GM12878 (cell line): ENCODE data around the gene COL6A3. TPM values are rescaled to one million over a fixed set of nuclear protein-coding genes. Genes with fewer than 3 reads are reported as not detected.

Experiments used
- ATAC-seq: fragments of 200-7000 bp; cut with Tn5 transposase; 3 replicates; pipeline ENCODE4 v1.9.1; 2020; ENCODE audit warnings: mild to moderate bottlenecking, moderate library complexity
- BruUV-seq: library from RNA; stranded (reverse); fragments of 400-500 nt; replicated peaks from 2 replicates; lab custom pipeline; 2021; lab: Mats Ljungman, UMichigan
- CTCF ChIA-PET: fragments of 300-600 bp; sonication (Branson Sonifier 250); formaldehyde crosslinking; extraction: SDS; loops from one replicate; lab custom pipeline; 2021; ENCODE audit warnings: inconsistent platforms; lab: Yijun Ruan, JAX
- POLR2A ChIA-PET: fragments of 350-600 bp; formaldehyde crosslinking; extraction: SDS; loops from one replicate; lab custom pipeline; 2021; ENCODE audit warnings: inconsistent platforms; lab: Charles Lee
- RAD21 ChIA-PET: fragments of 300-600 bp; sonication (Branson Sonifier 250); formaldehyde crosslinking; loops from one replicate; lab custom pipeline; 2023; ENCODE audit warnings: antibody characterized with exemption; ENCODE audit not compliant: unreplicated experiment; lab: Charles Lee
- SMC1A ChIA-PET: fragments of 300-600 bp; sonication (Branson Sonifier 250); formaldehyde crosslinking; loops from one replicate; lab custom pipeline; 2023; ENCODE audit not compliant: unreplicated experiment, uncharacterized antibody; lab: Charles Lee
- DNase-seq: peaks from one replicate; pipeline ENCODE4 v3.0.0-alpha.2; 2011; ENCODE audit warnings: low read depth, low spot score
- FAIRE-seq: peaks from 3 replicates; lab custom pipeline; 2011; peaks lifted over from hg19 to GRCh38; lab: Jason Lieb, UNC
- H2AFZ ChIP-seq: 2 replicates; pipeline ENCODE4 v1.6.0; 2011; ENCODE audit warnings: low read depth, low read length, control low read depth; ENCODE audit not compliant: control insufficient read depth
- H3K27ac ChIP-seq: 2 replicates; pipeline ENCODE4 v1.5.1; 2011; ENCODE audit warnings: control low read depth; ENCODE audit not compliant: control insufficient read depth, insufficient read depth
- H3K27me3 ChIP-seq, 2 experiments: replicated peaks in 1 of 2; 2 replicates each; pipeline versions ENCODE4 v1.6.0 to v1.6.1; 2011; ENCODE audit warnings: low read length in 1 of 2; ENCODE audit not compliant: control insufficient read depth in 2 of 2, insufficient read depth in 2 of 2
- H3K36me3 ChIP-seq, 2 experiments: 2 replicates each; pipeline ENCODE4 v1.5.1; 2011; ENCODE audit warnings: low read length in 1 of 2; ENCODE audit not compliant: control insufficient read depth in 2 of 2, insufficient read depth in 2 of 2
- H3K4me1 ChIP-seq: 2 replicates; pipeline ENCODE4 v1.6.1; 2011; ENCODE audit warnings: mild to moderate bottlenecking, low read length, moderate library complexity, mixed read lengths; ENCODE audit not compliant: control insufficient read depth, insufficient read depth
- H3K4me2 ChIP-seq: 2 replicates; pipeline ENCODE4 v1.6.0; 2011; ENCODE audit warnings: control low read depth; ENCODE audit not compliant: control insufficient read depth, insufficient read depth
- H3K4me3 ChIP-seq: fragments of 200-600 bp; sonication (generic); 2 replicates; pipeline ENCODE4 v1.5.1; 2016
- H3K79me2 ChIP-seq: 2 replicates; pipeline ENCODE4 v1.6.0; 2011; ENCODE audit warnings: low read length; ENCODE audit not compliant: control insufficient read depth, insufficient read depth
- H3K9ac ChIP-seq: 2 replicates; pipeline ENCODE4 v1.8.0; 2011; ENCODE audit warnings: low read length, control low read depth, mixed read lengths; ENCODE audit not compliant: control insufficient read depth, insufficient read depth
- H3K9me3 ChIP-seq: replicated peaks from 3 replicates; pipeline ENCODE4 v1.5.1; 2011; ENCODE audit warnings: mild to moderate bottlenecking, low read length; ENCODE audit not compliant: control insufficient read depth, insufficient read depth
- H4K20me1 ChIP-seq: 2 replicates; pipeline ENCODE4 v1.6.0; 2011; ENCODE audit not compliant: control insufficient read depth, insufficient read depth
- ATF7 ChIP-seq: fragments of 450-650 bp; IDR thresholded peaks from 2 replicates; pipeline ENCODE4 v1.6.1; 2016; ENCODE audit warnings: low read depth, mild to moderate bottlenecking
- CBX3 ChIP-seq: fragments of 200-600 bp; sonication (generic); IDR thresholded peaks from 2 replicates; pipeline ENCODE4 v1.6.1; 2016; ENCODE audit warnings: low read depth, borderline replicate concordance
- CBX5 ChIP-seq: sonication (generic); IDR thresholded peaks from 2 replicates; pipeline ENCODE4 v1.6.1; 2016; ENCODE audit warnings: low read depth, moderate library complexity, mild to moderate bottlenecking, inconsistent platforms
- CHD1 ChIP-seq: IDR thresholded peaks from 2 replicates; pipeline ENCODE4 v1.6.1; 2012; ENCODE audit warnings: low read depth, low read length, improper control_type of control experiment
- CHD2 ChIP-seq: IDR thresholded peaks from 2 replicates; pipeline ENCODE4 v1.6.1; 2011; ENCODE audit warnings: low read depth, low read length, improper control_type of control experiment, borderline replicate concordance
- MXI1 ChIP-seq: fragments of 150-350 bp; IDR thresholded peaks from 2 replicates; pipeline ENCODE4 v1.6.1; 2011; ENCODE audit warnings: low read depth, mild to moderate bottlenecking, inconsistent platforms, low read length, improper control_type of control experiment
- NFIC ChIP-seq: IDR thresholded peaks from 2 replicates; pipeline ENCODE4 v1.6.1; 2012; ENCODE audit warnings: low read depth, mild to moderate bottlenecking, inconsistent platforms, low read length, moderate library complexity
- NFXL1 ChIP-seq: fragments of 450-650 bp; IDR thresholded peaks from 2 replicates; pipeline ENCODE4 v1.6.1; 2017; ENCODE audit warnings: antibody characterized with exemption, mild to moderate bottlenecking, borderline replicate concordance
- PAX5 ChIP-seq: IDR thresholded peaks from 2 replicates; pipeline ENCODE4 v1.6.1; 2011; ENCODE audit warnings: low read depth, low read length, borderline replicate concordance
- SMAD5 ChIP-seq: IDR thresholded peaks from 2 replicates; pipeline ENCODE4 v1.6.1; 2016; ENCODE audit warnings: antibody characterized with exemption, low read depth
- TCF3 ChIP-seq: IDR thresholded peaks from 2 replicates; pipeline ENCODE4 v1.6.1; 2012; ENCODE audit warnings: low read depth, mild to moderate bottlenecking, low read length, borderline replicate concordance; ENCODE audit not compliant: insufficient read depth
- WRNIP1 ChIP-seq: IDR thresholded peaks from 2 replicates; pipeline ENCODE4 v1.6.1; 2011; ENCODE audit warnings: low read depth, low read length, improper control_type of control experiment, borderline replicate concordance
- ZZZ3 ChIP-seq: IDR thresholded peaks from 2 replicates; pipeline ENCODE4 v1.6.1; 2011; ENCODE audit warnings: low read depth; ENCODE audit not compliant: control insufficient read depth, insufficient read length
- WGBS: methylation state at CpG from one replicate; pipeline ENCODE4 v1.1.6; 2016; ENCODE audit warnings: low lambda C conversion rate; ENCODE audit not compliant: insufficient replicate concordance, insufficient coverage; ENCODE audit errors: missing lambda C conversion rate; 5-methylcytosine and 5-hydroxymethylcytosine counted together
- in situ Hi-C: fragments of 300-500 bp; cut with MboI; formaldehyde crosslinking; loops from 9 replicates; pipeline ENCODE4 v1.14.3; 2018; ENCODE audit warnings: mixed read lengths
- intact Hi-C: fragments of 100-400 bp; cut with micrococcal nuclease; formaldehyde crosslinking; loops from one replicate; pipeline ENCODE4 v1.14.2; 2022; ENCODE audit not compliant: unreplicated experiment
- polyA plus RNA-seq, 11 experiments: library from polyadenylated mRNA; depleted of rRNA in 4 of 11; unstranded in 6 of 11; stranded (reverse) in 5 of 11; fragments of >200 nt; fragmentation: Nextera tagmentation in 4 of 11; fragmentation: Illumina TruSeq in 1 of 11; extraction: Ambion mirVana in 4 of 11; extraction: Trizol in 1 of 11; gene quantifications; 1 replicate in 1 of 11; 2 replicates in 10 of 11; pipeline versions ENCODE4 v1.2.1 to v1.2.3, GENCODE V29; 2011 to 2016; ENCODE audit warnings: inconsistent platforms in 2 of 11, missing spikeins in 2 of 11, low read depth in 1 of 11
- total RNA-seq, 4 experiments: library from RNA; depleted of rRNA in 3 of 4; stranded (reverse); fragments of >200 nt in 3 of 4; fragmentation: Illumina TruSeq in 1 of 4; extraction: Trizol in 1 of 4; gene quantifications; 2 replicates each; pipeline versions ENCODE4 v1.2.1 to v1.2.3, GENCODE V29; 2013 to 2021
- TF ChIP-seq, protein P1 (sequence below): IDR thresholded peaks from 2 replicates; pipeline ENCODE4 v1.6.1; 2012; ENCODE audit warnings: low read depth, low read length, improper control_type of control experiment
- TF ChIP-seq, protein P2 (sequence below): fragments of 450-650 bp; IDR thresholded peaks from 2 replicates; pipeline ENCODE4 v1.6.1; 2017; ENCODE audit warnings: low read depth, mild to moderate bottlenecking, moderate library complexity
- TF ChIP-seq, protein P3 (sequence below), 3 experiments: IDR thresholded peaks in 2 of 3; conservative IDR thresholded peaks in 1 of 3; 2 replicates each; pipeline ENCODE4 v1.5.1; 2011; ENCODE audit warnings: low read depth in 3 of 3, low read length in 3 of 3, mild to moderate bottlenecking in 3 of 3, control low read depth in 2 of 3, moderate library complexity in 2 of 3, inconsistent platforms in 1 of 3, mixed read lengths in 1 of 3; ENCODE audit not compliant: control insufficient read depth in 2 of 3, insufficient read depth in 1 of 3; ENCODE audit errors: extremely low read depth in 1 of 3
- TF ChIP-seq, protein P4 (sequence below): fragments of 450-650 bp; IDR thresholded peaks from 2 replicates; pipeline ENCODE4 v1.6.1; 2018; ENCODE audit warnings: mild to moderate bottlenecking, low read depth, moderate library complexity; ENCODE audit not compliant: partially characterized antibody

Gene COL6A3
- total and polyA plus RNA-seq, 10 of the 15 experiments (the other 5 are each of a cell fraction or from before 2014, with no cell fraction given), result 0.01 to 0.51 (median 0.09) TPM; not detected in 4

DNA sequence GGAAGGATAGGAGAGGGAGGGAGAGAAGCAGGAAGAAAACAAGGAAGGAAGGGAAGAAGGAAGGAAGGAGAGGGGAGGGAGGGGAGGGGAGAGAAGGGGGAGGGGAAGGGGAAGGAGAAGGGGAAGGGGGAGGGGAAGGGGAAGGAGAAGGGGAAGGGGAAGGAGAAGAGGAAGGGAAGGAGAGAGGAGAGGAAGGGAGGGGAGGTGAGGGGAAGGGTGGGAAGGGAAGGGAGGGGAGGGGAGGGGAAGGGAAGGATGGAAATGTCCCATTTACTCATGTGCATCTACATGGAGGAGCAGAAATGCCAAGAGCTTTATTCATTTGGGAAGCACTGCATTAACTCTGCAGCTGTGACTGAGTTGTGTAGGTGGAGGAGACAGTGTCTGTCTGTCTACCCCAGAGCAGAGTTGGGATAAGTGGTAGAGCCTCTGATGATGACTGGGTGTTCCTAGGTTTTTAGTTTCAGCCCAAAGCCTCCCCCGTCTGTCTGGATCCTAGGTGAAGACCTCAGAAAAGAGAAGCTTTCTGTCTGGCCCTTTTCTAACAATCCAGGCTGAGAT, 131.3 kb downstream of the COL6A3 start (continued):
- TF ChIP-seq, protein P1, sequence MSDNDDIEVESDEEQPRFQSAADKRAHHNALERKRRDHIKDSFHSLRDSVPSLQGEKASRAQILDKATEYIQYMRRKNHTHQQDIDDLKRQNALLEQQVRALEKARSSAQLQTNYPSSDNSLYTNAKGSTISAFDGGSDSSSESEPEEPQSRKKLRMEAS, result no peak
- TF ChIP-seq WRNIP1 (no peak), PAX5 (no peak), MXI1 (no peak), ZZZ3 (no peak), CBX5 (no peak), CHD1 (no peak)
- TF ChIP-seq, all 136 proteins: peak for 0

DNA sequence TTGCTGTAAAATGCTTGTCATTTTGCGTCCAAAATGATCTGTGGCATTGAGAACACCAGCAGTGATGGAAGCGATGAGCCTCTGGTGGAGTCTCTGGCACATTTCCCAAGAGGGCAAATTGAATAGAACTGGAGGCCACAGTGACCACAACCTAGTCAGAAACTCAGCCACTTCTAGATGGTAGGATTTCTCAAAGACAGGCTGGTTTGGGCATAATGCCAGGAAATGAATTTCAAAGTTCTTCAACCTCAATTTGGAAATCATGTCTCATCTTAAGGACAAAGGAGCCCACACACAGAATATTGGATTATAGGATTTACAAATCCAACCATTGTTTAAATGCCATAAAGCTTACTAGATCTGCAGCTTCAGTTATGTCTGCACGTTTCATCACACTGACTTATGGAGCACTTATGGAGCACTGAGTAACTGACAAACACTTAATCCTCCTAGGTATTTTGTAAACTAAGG, 132.1 kb downstream of the COL6A3 start:
- Histone ChIP-seq H3K9ac (no peak overlapping the region), H3K27ac (no peak overlapping the region), H3K4me2 (no peak overlapping the region), H3K27me3 (no peaks in the 10 kb centered on the region; a peak in 1 of 4 replicates), H2AFZ (no peak overlapping the region), H4K20me1 (no peaks in the 10 kb centered on the region; the same call in 1 of the 2 replicates), H3K9me3 (no peaks in the 10 kb centered on the region), H3K79me2 (no peaks in the 10 kb centered on the region), H3K36me3 (no peaks in the 10 kb centered on the region), H3K4me1 (no peaks in the 10 kb centered on the region), H3K4me3 (no peak overlapping the region)
- no peak for ATAC-seq
- ChIA-PET POLR2A (no interaction called here), SMC1A (no interaction called here), CTCF (no interaction called here), RAD21 (no interaction called here)
- intact Hi-C loops (no loop called here), in situ Hi-C loops (no loop called here)
- 15% methylated on average over 3 of the region's 3 CpGs for WGBS
- DNase-seq, result no peak
- FAIRE-seq, result no peak
- no TSS peak for BruUV-seq
- TF ChIP-seq, protein P2, sequence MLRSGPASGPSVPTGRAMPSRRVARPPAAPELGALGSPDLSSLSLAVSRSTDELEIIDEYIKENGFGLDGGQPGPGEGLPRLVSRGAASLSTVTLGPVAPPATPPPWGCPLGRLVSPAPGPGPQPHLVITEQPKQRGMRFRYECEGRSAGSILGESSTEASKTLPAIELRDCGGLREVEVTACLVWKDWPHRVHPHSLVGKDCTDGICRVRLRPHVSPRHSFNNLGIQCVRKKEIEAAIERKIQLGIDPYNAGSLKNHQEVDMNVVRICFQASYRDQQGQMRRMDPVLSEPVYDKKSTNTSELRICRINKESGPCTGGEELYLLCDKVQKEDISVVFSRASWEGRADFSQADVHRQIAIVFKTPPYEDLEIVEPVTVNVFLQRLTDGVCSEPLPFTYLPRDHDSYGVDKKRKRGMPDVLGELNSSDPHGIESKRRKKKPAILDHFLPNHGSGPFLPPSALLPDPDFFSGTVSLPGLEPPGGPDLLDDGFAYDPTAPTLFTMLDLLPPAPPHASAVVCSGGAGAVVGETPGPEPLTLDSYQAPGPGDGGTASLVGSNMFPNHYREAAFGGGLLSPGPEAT, result no peak
- TF ChIP-seq, protein P3, sequence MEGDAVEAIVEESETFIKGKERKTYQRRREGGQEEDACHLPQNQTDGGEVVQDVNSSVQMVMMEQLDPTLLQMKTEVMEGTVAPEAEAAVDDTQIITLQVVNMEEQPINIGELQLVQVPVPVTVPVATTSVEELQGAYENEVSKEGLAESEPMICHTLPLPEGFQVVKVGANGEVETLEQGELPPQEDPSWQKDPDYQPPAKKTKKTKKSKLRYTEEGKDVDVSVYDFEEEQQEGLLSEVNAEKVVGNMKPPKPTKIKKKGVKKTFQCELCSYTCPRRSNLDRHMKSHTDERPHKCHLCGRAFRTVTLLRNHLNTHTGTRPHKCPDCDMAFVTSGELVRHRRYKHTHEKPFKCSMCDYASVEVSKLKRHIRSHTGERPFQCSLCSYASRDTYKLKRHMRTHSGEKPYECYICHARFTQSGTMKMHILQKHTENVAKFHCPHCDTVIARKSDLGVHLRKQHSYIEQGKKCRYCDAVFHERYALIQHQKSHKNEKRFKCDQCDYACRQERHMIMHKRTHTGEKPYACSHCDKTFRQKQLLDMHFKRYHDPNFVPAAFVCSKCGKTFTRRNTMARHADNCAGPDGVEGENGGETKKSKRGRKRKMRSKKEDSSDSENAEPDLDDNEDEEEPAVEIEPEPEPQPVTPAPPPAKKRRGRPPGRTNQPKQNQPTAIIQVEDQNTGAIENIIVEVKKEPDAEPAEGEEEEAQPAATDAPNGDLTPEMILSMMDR (IDR thresholded peaks at IDR 0.05 in 2 of 3, conservative IDR thresholded peaks at IDR 0.05 in 1 of 3; ENCODE audit: control insufficient read depth in 2 of 3, extremely low read depth in 1 of 3, insufficient read depth in 1 of 3, low read depth in 3 of 3, low read length in 3 of 3), result no peak
- TF ChIP-seq TCF3, result no peak
- no peak for TF ChIP-seq CBX3
- no peak for TF ChIP-seq NFIC
- TF ChIP-seq SMAD5, result no peak
- no peak for TF ChIP-seq NFXL1
- no peak for TF ChIP-seq ATF7
- TF ChIP-seq, protein P4, sequence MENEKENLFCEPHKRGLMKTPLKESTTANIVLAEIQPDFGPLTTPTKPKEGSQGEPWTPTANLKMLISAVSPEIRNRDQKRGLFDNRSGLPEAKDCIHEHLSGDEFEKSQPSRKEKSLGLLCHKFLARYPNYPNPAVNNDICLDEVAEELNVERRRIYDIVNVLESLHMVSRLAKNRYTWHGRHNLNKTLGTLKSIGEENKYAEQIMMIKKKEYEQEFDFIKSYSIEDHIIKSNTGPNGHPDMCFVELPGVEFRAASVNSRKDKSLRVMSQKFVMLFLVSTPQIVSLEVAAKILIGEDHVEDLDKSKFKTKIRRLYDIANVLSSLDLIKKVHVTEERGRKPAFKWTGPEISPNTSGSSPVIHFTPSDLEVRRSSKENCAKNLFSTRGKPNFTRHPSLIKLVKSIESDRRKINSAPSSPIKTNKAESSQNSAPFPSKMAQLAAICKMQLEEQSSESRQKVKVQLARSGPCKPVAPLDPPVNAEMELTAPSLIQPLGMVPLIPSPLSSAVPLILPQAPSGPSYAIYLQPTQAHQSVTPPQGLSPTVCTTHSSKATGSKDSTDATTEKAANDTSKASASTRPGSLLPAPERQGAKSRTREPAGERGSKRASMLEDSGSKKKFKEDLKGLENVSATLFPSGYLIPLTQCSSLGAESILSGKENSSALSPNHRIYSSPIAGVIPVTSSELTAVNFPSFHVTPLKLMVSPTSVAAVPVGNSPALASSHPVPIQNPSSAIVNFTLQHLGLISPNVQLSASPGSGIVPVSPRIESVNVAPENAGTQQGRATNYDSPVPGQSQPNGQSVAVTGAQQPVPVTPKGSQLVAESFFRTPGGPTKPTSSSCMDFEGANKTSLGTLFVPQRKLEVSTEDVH, result no peak
- no peak for TF ChIP-seq CHD2
